Astrocyte (in vitro differentiated cells and primary cell): ENCODE measurements around the gene COL23A1.

Experiments
- EZH2 ChIP-seq: IDR thresholded peaks from 2 replicates; pipeline ENCODE4 v1.6.1; 2012; ENCODE audit warnings: mild to moderate bottlenecking, low read length, inconsistent platforms; ENCODE audit not compliant: insufficient read depth
- TF ChIP-seq, protein P1 (sequence below): IDR thresholded peaks from 2 replicates; pipeline ENCODE4 v1.5.1; 2011; ENCODE audit warnings: low read depth, mild to moderate bottlenecking, inconsistent platforms, low read length, moderate library complexity; ENCODE audit not compliant: insufficient read depth

DNA sequence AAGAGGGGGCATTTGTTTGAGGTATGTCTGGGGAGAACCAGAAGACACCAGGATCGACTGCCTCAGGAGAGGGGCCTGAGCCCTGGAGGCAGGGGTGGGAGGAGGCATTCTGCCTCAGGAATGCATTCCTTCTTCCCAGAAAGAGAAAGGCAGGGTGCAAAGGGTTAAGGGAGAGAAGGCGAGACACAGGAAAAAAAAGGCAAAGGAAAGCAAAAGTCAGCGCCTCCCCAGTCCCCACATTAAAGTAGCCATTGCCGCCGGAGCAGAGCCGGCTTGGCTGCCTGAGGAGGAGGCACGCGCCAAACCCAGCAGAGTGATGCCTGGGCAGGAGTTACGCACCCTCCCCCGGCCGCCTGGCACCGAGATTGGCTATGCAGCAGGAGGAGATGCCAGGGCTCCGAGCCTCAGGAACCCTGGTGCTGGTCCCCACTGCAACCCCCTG is 233.7 kb downstream of the COL23A1 start:
- TF ChIP-seq, protein P1, sequence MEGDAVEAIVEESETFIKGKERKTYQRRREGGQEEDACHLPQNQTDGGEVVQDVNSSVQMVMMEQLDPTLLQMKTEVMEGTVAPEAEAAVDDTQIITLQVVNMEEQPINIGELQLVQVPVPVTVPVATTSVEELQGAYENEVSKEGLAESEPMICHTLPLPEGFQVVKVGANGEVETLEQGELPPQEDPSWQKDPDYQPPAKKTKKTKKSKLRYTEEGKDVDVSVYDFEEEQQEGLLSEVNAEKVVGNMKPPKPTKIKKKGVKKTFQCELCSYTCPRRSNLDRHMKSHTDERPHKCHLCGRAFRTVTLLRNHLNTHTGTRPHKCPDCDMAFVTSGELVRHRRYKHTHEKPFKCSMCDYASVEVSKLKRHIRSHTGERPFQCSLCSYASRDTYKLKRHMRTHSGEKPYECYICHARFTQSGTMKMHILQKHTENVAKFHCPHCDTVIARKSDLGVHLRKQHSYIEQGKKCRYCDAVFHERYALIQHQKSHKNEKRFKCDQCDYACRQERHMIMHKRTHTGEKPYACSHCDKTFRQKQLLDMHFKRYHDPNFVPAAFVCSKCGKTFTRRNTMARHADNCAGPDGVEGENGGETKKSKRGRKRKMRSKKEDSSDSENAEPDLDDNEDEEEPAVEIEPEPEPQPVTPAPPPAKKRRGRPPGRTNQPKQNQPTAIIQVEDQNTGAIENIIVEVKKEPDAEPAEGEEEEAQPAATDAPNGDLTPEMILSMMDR = no peak
- no peak for TF ChIP-seq EZH2
